ENCODE data around the gene TTF2.
"Not testable (repeated sequence)": the region's sequence is repeated elsewhere in the genome, so short reads cannot be mapped to it uniquely, and the experiment has no call there.

The TTF2 gene

GRCh38 chr1:117094841-117095604 lies 34.9 kb downstream of the TTF2 start:
- peak; percentile 94 for DNase-seq

- DNase-seq = peak; percentile 72
Observed at GRCh38 chr1:117096951-117097408, 36.9 kb downstream of the TTF2 start.

- DNase-seq = peak; percentile 60
Observed at GRCh38 chr1:117097443-117097842, 37.3 kb downstream of the TTF2 start.

GRCh38 chr1:117098287-117098890 lies 38.3 kb downstream of the TTF2 start:
- DNase-seq = no peak

GRCh38 chr1:117101334-117101733 lies 41.2 kb downstream of the TTF2 start:
- no peak for DNase-seq

GRCh38 chr1:117101858-117102257 lies 41.7 kb downstream of the TTF2 start:
- not testable (repeated sequence) for DNase-seq

- DNase-seq = peak; percentile 38
Observed at GRCh38 chr1:117104986-117105385, 44.9 kb downstream of the TTF2 start.

GRCh38 chr1:117105722-117106121 lies 45.6 kb downstream of the TTF2 start:
- DNase-seq = no peak

- DNase-seq = no peak
Observed at GRCh38 chr1:117106478-117106877, 46.4 kb downstream of the TTF2 start.

- no peak for DNase-seq
Observed at GRCh38 chr1:117107364-117107763, 47.2 kb downstream of the TTF2 start.

GRCh38 chr1:117110774-117111173 lies 50.6 kb downstream of the TTF2 start:
- DNase-seq = no peak

GRCh38 chr1:117112047-117112717 lies 52.1 kb downstream of the TTF2 start:
- DNase-seq = no peak

- DNase-seq = no peak
Observed at GRCh38 chr1:117113199-117113598, 53.1 kb downstream of the TTF2 start.

- no peak for DNase-seq
Observed at GRCh38 chr1:117114877-117115276, 54.8 kb downstream of the TTF2 start.

GRCh38 chr1:117116090-117116783 lies 56.1 kb downstream of the TTF2 start:
- DNase-seq = no peak

GRCh38 chr1:117116784-117117130 lies 56.6 kb downstream of the TTF2 start:
- no peak for DNase-seq

- DNase-seq = no peak
Observed at GRCh38 chr1:117117697-117118096, 57.6 kb downstream of the TTF2 start.

GRCh38 chr1:117118137-117118536 lies 58.0 kb downstream of the TTF2 start:
- no peak for DNase-seq

GRCh38 chr1:117119144-117119543 lies 59.0 kb downstream of the TTF2 start:
- DNase-seq = not testable (repeated sequence)

GRCh38 chr1:117120774-117121588 lies 60.9 kb downstream of the TTF2 start:
- DNase-seq = no peak

GRCh38 chr1:117121589-117122329 lies 61.6 kb downstream of the TTF2 start, which contains the start of gene TRIM45:
Gene TRIM45, minus strand, starts transcription at chr1:117121749. Its CDS starts 548 bp downstream, at chr1:117121201.
- peak; percentile 97 for DNase-seq
